ENCODE data around the gene OLFM1. TPM values are rescaled to one million over a fixed set of nuclear protein-coding genes. Genes with fewer than 3 reads are reported as not detected.
"Not testable (repeated sequence)": the region's sequence is repeated elsewhere in the genome, so short reads cannot be mapped to it uniquely, and the experiment has no call there.

Gene OLFM1
- total and polyA plus RNA-seq, 4 donors, result 2.0 to 5.9 (median 4.4) TPM

GRCh38 chr9:135147938-135148337 is 60.5 kb downstream of the OLFM1 start (continued):
- TF ChIP-seq ZBTB33 (IDR thresholded peaks at IDR 0.05), result no peak
- TF ChIP-seq NR2F2 (IDR thresholded peaks at IDR 0.05), result no peak
- TF ChIP-seq, protein P1, sequence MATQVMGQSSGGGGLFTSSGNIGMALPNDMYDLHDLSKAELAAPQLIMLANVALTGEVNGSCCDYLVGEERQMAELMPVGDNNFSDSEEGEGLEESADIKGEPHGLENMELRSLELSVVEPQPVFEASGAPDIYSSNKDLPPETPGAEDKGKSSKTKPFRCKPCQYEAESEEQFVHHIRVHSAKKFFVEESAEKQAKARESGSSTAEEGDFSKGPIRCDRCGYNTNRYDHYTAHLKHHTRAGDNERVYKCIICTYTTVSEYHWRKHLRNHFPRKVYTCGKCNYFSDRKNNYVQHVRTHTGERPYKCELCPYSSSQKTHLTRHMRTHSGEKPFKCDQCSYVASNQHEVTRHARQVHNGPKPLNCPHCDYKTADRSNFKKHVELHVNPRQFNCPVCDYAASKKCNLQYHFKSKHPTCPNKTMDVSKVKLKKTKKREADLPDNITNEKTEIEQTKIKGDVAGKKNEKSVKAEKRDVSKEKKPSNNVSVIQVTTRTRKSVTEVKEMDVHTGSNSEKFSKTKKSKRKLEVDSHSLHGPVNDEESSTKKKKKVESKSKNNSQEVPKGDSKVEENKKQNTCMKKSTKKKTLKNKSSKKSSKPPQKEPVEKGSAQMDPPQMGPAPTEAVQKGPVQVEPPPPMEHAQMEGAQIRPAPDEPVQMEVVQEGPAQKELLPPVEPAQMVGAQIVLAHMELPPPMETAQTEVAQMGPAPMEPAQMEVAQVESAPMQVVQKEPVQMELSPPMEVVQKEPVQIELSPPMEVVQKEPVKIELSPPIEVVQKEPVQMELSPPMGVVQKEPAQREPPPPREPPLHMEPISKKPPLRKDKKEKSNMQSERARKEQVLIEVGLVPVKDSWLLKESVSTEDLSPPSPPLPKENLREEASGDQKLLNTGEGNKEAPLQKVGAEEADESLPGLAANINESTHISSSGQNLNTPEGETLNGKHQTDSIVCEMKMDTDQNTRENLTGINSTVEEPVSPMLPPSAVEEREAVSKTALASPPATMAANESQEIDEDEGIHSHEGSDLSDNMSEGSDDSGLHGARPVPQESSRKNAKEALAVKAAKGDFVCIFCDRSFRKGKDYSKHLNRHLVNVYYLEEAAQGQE (IDR thresholded peaks at IDR 0.05), result no peak

GRCh38 chr9:135148386-135148785 is 60.9 kb downstream of the OLFM1 start:
- Histone ChIP-seq H3K4me3 (ENCODE audit: low read depth in 1 of 3, low read length in 3 of 3) (no peak overlapping the region), H3K27ac (ENCODE audit: low read depth in 1 of 2, low read length in 2 of 2) (no peak overlapping the region), H3K27me3 (ENCODE audit: control insufficient read depth in 4 of 4, insufficient read depth in 4 of 4, low read length in 3 of 4) (peaks cover 0 to 2% (median 0%) of the 10 kb centered on the region in 4 donors), H3K9me3 (ENCODE audit: control insufficient read depth in 4 of 4, low read length in 3 of 4) (no peaks in the 10 kb centered on the region), H3K9ac (ENCODE audit: low read depth in 1 of 2, low read length in 2 of 2) (no peak overlapping the region), H3K36me3 (ENCODE audit: control insufficient read depth in 4 of 4, insufficient read depth in 3 of 4, low read depth in 1 of 4, low read length in 3 of 4) (no peaks in the 10 kb centered on the region), H3K4me1 (ENCODE audit: control insufficient read depth in 4 of 4, insufficient read depth in 4 of 4, low read length in 3 of 4) (no peaks in the 10 kb centered on the region)
- WGBS, result 77% methylated on average over 7 of the region's 7 CpGs
- TF ChIP-seq, protein P2, sequence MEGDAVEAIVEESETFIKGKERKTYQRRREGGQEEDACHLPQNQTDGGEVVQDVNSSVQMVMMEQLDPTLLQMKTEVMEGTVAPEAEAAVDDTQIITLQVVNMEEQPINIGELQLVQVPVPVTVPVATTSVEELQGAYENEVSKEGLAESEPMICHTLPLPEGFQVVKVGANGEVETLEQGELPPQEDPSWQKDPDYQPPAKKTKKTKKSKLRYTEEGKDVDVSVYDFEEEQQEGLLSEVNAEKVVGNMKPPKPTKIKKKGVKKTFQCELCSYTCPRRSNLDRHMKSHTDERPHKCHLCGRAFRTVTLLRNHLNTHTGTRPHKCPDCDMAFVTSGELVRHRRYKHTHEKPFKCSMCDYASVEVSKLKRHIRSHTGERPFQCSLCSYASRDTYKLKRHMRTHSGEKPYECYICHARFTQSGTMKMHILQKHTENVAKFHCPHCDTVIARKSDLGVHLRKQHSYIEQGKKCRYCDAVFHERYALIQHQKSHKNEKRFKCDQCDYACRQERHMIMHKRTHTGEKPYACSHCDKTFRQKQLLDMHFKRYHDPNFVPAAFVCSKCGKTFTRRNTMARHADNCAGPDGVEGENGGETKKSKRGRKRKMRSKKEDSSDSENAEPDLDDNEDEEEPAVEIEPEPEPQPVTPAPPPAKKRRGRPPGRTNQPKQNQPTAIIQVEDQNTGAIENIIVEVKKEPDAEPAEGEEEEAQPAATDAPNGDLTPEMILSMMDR (IDR thresholded peaks at IDR 0.05; ENCODE audit: low read depth, low read length, missing input control), result no peak
- TF ChIP-seq FOXA2 (IDR thresholded peaks at IDR 0.05), result no peak
- TF ChIP-seq GABPA (IDR thresholded peaks at IDR 0.05 in 1 of 2, conservative IDR thresholded peaks at IDR 0.05 in 1 of 2), result no peak
- no peak for DNase-seq (ENCODE audit: low spot score)

GRCh38 chr9:135149901-135150300 is 62.4 kb downstream of the OLFM1 start:
- H3K4me1 ChIP-seq (ENCODE audit: control insufficient read depth in 4 of 4, insufficient read depth in 4 of 4, low read length in 3 of 4); H3K27ac ChIP-seq (ENCODE audit: low read depth in 1 of 2, low read length in 2 of 2); DNase-seq (ENCODE audit: low spot score); H3K9me3 ChIP-seq (ENCODE audit: control insufficient read depth in 4 of 4, low read length in 3 of 4); H3K36me3 ChIP-seq (ENCODE audit: control insufficient read depth in 4 of 4, insufficient read depth in 3 of 4, low read depth in 1 of 4, low read length in 3 of 4); H3K27me3 ChIP-seq (ENCODE audit: control insufficient read depth in 4 of 4, insufficient read depth in 4 of 4, low read length in 3 of 4); H3K9ac ChIP-seq (ENCODE audit: low read depth in 1 of 2, low read length in 2 of 2); H3K4me3 ChIP-seq (ENCODE audit: low read depth in 1 of 3, low read length in 3 of 3): not testable (repeated sequence)
- 84% methylated on average over 9 of the region's 9 CpGs for WGBS

DNA sequence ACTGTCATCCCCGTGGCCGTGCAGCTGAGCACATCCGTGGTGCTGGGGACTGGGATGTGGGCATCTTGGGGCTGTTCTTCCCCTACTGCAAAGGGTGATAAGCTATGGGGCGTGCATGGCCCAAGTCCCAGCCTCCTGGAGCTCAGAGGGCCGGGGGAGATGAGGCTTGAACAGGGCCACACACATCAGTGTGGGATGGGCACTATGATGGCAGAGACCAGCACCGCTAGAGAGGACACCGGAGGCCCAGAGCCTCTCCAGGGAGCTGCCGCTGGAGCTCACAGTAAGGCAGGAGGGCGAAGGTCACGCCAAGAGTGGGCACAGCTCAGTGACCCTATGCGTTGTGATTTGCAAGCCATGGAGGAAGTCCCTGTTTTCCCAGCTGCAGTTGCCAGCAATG is 63.5 kb downstream of the OLFM1 start:
- H3K36me3 ChIP-seq (ENCODE audit: control insufficient read depth in 4 of 4, insufficient read depth in 3 of 4, low read depth in 1 of 4, low read length in 3 of 4), result no peaks in the 10 kb centered on the region
- H3K27ac ChIP-seq (ENCODE audit: low read depth in 1 of 2, low read length in 2 of 2), result no peak overlapping the region
- DNase-seq (ENCODE audit: low spot score), result no peak
- H3K4me1 ChIP-seq (ENCODE audit: control insufficient read depth in 4 of 4, insufficient read depth in 4 of 4, low read length in 3 of 4), result no peaks in the 10 kb centered on the region
- no peaks in the 10 kb centered on the region for H3K9me3 ChIP-seq (ENCODE audit: control insufficient read depth in 4 of 4, low read length in 3 of 4)
- WGBS, result 83% methylated on average over 11 of the region's 11 CpGs
- peaks cover 0 to 2% (median under 1%) of the 10 kb centered on the region in 4 donors for H3K27me3 ChIP-seq (ENCODE audit: control insufficient read depth in 4 of 4, insufficient read depth in 4 of 4, low read length in 3 of 4)
- H3K9ac ChIP-seq (ENCODE audit: low read depth in 1 of 2, low read length in 2 of 2), result no peak overlapping the region
- H3K4me3 ChIP-seq (ENCODE audit: low read depth in 1 of 3, low read length in 3 of 3), result no peak overlapping the region
- no peak for TF ChIP-seq HNF4A (conservative IDR thresholded peaks at IDR 0.05)
- TF ChIP-seq JUND (IDR thresholded peaks at IDR 0.05), result no peak
- TF ChIP-seq MAX (IDR thresholded peaks at IDR 0.05), result no peak
- TF ChIP-seq FOXA1 (IDR thresholded peaks at IDR 0.05), result no peak
- TF ChIP-seq FOXA2 (IDR thresholded peaks at IDR 0.05), result no peak
- TF ChIP-seq RXRA (IDR thresholded peaks at IDR 0.05), result no peak
- no peak for TF ChIP-seq SP1 (IDR thresholded peaks at IDR 0.05)
- no peak for TF ChIP-seq GABPA (IDR thresholded peaks at IDR 0.05 in 1 of 2, conservative IDR thresholded peaks at IDR 0.05 in 1 of 2)
- no peak for TF ChIP-seq RAD21 (IDR thresholded peaks at IDR 0.05)
- no peak for TF ChIP-seq HNF4G (IDR thresholded peaks at IDR 0.05)
- TF ChIP-seq, protein P1 (IDR thresholded peaks at IDR 0.05), result no peak
- TF ChIP-seq TAF1 (conservative IDR thresholded peaks at IDR 0.05), result no peak

All from liver (tissue), 9 donors.